Left lung (tissue), 10 donors: ENCODE data around the gene NEK7. TPM values are rescaled to one million over a fixed set of nuclear protein-coding genes. Genes with fewer than 3 reads are reported as not detected.
A peak's percentile ranks its signal among the peaks of the same experiment; 100 is the strongest.

Source experiments
- ATAC-seq: fragments of 200-7000 bp; cut with Tn5 transposase; one replicate; pipeline ENCODE4 v1.9.1; 2020; ENCODE audit warnings: moderate library complexity
- DNase-seq, 4 donors: peaks; one replicate each; pipeline ENCODE4 v3.0.0-alpha.2; 2013 to 2020
- H3K27ac ChIP-seq, 2 donors: fragments of 200-600 bp; sonication (generic) in 1 of 2; one replicate each; pipeline versions ENCODE4 v1.5.0 to v1.8.0; 2020 to 2021
- H3K27me3 ChIP-seq, 2 donors: fragments of 200-600 bp; sonication (generic) in 1 of 2; one replicate each; pipeline versions ENCODE4 v1.5.0 to v1.8.0; 2020 to 2021
- H3K36me3 ChIP-seq, 2 donors: fragments of 200-600 bp; sonication (generic) in 1 of 2; one replicate each; pipeline versions ENCODE4 v1.5.0 to v1.8.0; 2020 to 2021
- H3K4me1 ChIP-seq, 2 donors: fragments of 200-600 bp; one replicate each; pipeline ENCODE4 v1.8.0; 2021
- H3K4me3 ChIP-seq, 2 donors: fragments of 200-600 bp; sonication (generic) in 1 of 2; one replicate each; pipeline versions ENCODE4 v1.5.0 to v1.8.0; 2020 to 2021; ENCODE audit warnings: mild to moderate bottlenecking in 1 of 2
- H3K9me3 ChIP-seq, 2 donors: fragments of 200-600 bp; sonication (generic) in 1 of 2; one replicate each; pipeline versions ENCODE4 v1.5.0 to v1.8.0; 2020 to 2021
- CTCF ChIP-seq, 2 donors: fragments of 200-600 bp; sonication (generic) in 1 of 2; IDR thresholded peaks; one replicate each; pipeline versions ENCODE4 v1.5.0 to v1.8.0; 2021; ENCODE audit warnings: antibody characterized with exemption in 2 of 2
- intact Hi-C, 2 donors: fragments of 100-400 bp; cut with DNase I; formaldehyde crosslinking; loops; one replicate each; pipeline versions ENCODE4 v1.11.2 to v1.14.2; 2022
- polyA plus RNA-seq, 6 donors: library from polyadenylated mRNA; unstranded; fragments of 120-200 nt; gene quantifications; one replicate each; pipeline ENCODE4 v1.2.1, GENCODE V29; 2013; ENCODE audit not compliant: insufficient read length in 6 of 6
- total RNA-seq, 2 donors: library from RNA; stranded (reverse); fragmentation: NEBNext Ultra II Directional; extraction: Animal tissue kit (Norgen Biotek cat#: 25700); gene quantifications; one replicate each; pipeline ENCODE4 v1.2.1, GENCODE V29; 2021
- donor health status: DM: no; HTN: yes; CAD: no.
- donor health status: DM: no; HTN: no; CAD: no.

NEK7 gene
- total and polyA plus RNA-seq, 8 donors, result 66.9 to 102 (median 76.1) TPM

- no peak for ATAC-seq
- Histone ChIP-seq H3K27me3 (no peaks in the 10 kb centered on the region), H3K27ac (no peak overlapping the region), H3K4me1 (peaks cover 0 to 3% of the 10 kb centered on the region in 2 donors), H3K9me3 (no peaks in the 10 kb centered on the region), H3K36me3 (no peaks in the 10 kb centered on the region), H3K4me3 (no peak overlapping the region)
- no peak for DNase-seq
- intact Hi-C loops, result no loop called here
- no peak for TF ChIP-seq CTCF (IDR thresholded peaks at IDR 0.05)
Observed at GRCh38 chr1:198267056-198267455, 110.3 kb downstream of the NEK7 start.

- H3K4me3 ChIP-seq, result no peak overlapping the region
- ATAC-seq, result no peak
- no peaks in the 10 kb centered on the region for H3K27me3 ChIP-seq
- H3K4me1 ChIP-seq, result peaks cover 0 to 8% of the 10 kb centered on the region in 2 donors
- intact Hi-C loops, result no loop called here
- no peak for TF ChIP-seq CTCF (IDR thresholded peaks at IDR 0.05)
- no peak for DNase-seq
- no peak overlapping the region for H3K27ac ChIP-seq
- no peaks in the 10 kb centered on the region for H3K9me3 ChIP-seq
- H3K36me3 ChIP-seq, result no peaks in the 10 kb centered on the region
Observed at GRCh38 chr1:198267921-198268320, 111.1 kb downstream of the NEK7 start.

- Histone ChIP-seq H3K4me1 (peaks cover 0 to 18% of the 10 kb centered on the region in 2 donors), H3K4me3 (no peak overlapping the region), H3K27me3 (no peaks in the 10 kb centered on the region), H3K27ac (peak overlapping the region in 1 of 2 donors; percentile 9), H3K9me3 (no peaks in the 10 kb centered on the region), H3K36me3 (no peaks in the 10 kb centered on the region)
- no peak for TF ChIP-seq CTCF (IDR thresholded peaks at IDR 0.05)
- no peak for DNase-seq
- peak; percentile 67 for ATAC-seq
- intact Hi-C loops, result no loop called here
Observed at GRCh38 chr1:198268784-198269645, 112.2 kb downstream of the NEK7 start.

- Histone ChIP-seq H3K27me3 (no peaks in the 10 kb centered on the region), H3K9me3 (no peaks in the 10 kb centered on the region), H3K4me1 (peaks cover 0 to 20% of the 10 kb centered on the region in 2 donors), H3K36me3 (no peaks in the 10 kb centered on the region), H3K4me3 (no peak overlapping the region), H3K27ac (peak overlapping the region in 1 of 2 donors; percentile 9)
- intact Hi-C loops, result no loop called here
- ATAC-seq (no peak), DNase-seq (no peak)
- TF ChIP-seq CTCF (IDR thresholded peaks at IDR 0.05), result no peak
Observed at GRCh38 chr1:198269646-198269940, 112.8 kb downstream of the NEK7 start.

GRCh38 chr1:198270273-198270828 is 113.6 kb downstream of the NEK7 start:
- no peak for TF ChIP-seq CTCF (IDR thresholded peaks at IDR 0.05)

More at GRCh38 chr1:198270273-198270828, 113.6 kb downstream of the NEK7 start:
- Histone ChIP-seq H3K27ac (no peak overlapping the region), H3K27me3 (no peaks in the 10 kb centered on the region), H3K4me1 (peaks cover 0 to 20% of the 10 kb centered on the region in 2 donors), H3K9me3 (no peaks in the 10 kb centered on the region), H3K4me3 (no peak overlapping the region), H3K36me3 (no peaks in the 10 kb centered on the region)
- DNase-seq, result no peak
- intact Hi-C loops, result no loop called here
- no peak for ATAC-seq
